ENCODE data around the gene SEC31B.

The SEC31B gene, protein sequence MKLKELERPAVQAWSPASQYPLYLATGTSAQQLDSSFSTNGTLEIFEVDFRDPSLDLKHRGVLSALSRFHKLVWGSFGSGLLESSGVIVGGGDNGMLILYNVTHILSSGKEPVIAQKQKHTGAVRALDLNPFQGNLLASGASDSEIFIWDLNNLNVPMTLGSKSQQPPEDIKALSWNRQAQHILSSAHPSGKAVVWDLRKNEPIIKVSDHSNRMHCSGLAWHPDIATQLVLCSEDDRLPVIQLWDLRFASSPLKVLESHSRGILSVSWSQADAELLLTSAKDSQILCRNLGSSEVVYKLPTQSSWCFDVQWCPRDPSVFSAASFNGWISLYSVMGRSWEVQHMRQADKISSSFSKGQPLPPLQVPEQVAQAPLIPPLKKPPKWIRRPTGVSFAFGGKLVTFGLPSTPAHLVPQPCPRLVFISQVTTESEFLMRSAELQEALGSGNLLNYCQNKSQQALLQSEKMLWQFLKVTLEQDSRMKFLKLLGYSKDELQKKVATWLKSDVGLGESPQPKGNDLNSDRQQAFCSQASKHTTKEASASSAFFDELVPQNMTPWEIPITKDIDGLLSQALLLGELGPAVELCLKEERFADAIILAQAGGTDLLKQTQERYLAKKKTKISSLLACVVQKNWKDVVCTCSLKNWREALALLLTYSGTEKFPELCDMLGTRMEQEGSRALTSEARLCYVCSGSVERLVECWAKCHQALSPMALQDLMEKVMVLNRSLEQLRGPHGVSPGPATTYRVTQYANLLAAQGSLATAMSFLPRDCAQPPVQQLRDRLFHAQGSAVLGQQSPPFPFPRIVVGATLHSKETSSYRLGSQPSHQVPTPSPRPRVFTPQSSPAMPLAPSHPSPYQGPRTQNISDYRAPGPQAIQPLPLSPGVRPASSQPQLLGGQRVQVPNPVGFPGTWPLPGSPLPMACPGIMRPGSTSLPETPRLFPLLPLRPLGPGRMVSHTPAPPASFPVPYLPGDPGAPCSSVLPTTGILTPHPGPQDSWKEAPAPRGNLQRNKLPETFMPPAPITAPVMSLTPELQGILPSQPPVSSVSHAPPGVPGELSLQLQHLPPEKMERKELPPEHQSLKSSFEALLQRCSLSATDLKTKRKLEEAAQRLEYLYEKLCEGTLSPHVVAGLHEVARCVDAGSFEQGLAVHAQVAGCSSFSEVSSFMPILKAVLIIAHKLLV
- 0.75 to 8.9 (median 4.3) reads per million in 18 experiments for total RNA-seq

DNA sequence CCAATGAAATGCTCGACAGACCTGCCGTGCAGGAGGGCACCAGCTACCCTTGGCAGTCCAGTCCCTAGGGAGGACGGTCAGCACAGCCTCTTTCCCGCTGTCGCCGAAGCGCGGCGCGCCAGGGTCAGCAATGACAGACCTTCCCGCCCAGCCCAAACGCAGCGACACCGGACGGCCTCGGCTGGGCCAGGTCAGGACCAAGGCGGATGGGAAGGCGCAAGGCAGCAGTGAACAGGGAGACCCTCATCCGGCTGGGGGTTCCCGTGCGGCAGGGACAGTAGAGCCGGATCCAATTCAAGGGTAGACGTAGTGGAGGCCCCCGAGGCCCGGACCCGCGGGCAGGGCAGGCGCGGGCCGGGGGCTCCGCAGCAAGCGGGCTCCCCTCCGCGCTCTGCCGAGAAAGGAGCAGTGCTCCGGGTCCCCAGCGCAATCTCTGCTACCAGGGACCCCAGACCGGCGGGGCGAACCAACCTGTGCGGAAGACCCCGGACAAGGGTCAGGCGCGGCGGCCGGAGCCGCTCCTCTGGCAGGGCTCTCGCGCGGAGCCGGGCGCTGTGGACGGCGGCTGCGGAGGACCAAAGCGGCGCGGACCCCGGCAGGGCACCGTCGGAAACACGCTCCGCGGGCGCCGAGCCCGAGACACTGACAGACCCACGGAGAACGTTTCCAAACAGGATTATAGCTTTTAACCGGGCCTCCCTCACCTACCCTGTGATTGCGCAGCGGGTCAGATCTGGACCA is at the start of gene SEC31B:
SEC31B (minus strand) TSS at position 551 of the 741 bp plus-strand sequence. CDS start 2,909 bp downstream, outside the sequence.
- DNase-seq, result no peak

DNA sequence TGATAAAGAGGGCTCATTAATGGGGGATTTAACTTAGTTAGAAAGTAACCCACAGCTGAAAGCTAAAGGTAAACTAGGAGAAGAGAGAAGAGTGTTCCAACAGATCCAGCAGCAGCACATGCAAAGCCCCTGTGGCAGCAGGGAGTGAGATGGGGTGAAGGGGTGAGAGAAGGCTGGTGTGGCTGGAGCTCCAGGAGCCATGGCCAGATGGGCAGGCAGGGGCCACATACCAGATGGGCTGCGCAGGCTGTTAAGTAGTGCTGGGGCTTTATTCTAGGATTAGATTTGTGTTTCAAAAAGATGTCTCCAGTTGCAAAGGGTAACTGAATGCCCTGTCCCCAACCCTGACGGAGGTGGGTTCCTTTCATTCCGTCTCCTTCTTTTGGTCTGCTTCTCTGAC is 49.3 kb upstream of the SEC31B start:
- DNase-seq, result no peak

DNA sequence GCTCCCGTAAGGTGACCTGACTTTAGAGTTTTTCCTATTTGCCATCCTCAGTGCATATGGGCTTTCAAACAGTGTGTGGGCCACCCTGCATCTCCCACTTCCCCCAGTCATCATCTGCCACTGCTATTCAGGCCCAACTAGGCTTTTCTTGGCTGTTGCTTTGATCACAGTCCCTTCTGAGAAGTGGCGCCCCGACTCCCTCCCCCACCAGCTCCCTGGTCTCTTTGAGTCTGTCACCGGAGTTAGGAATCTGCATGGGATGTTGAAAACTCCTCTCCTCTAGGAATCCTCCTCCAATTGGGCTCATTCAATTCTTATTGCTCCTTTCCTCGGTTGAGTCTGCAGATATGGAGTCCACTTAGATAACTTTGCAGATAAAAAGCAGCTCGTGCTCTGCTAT is 48.2 kb upstream of the SEC31B start:
- no peak for DNase-seq

DNA sequence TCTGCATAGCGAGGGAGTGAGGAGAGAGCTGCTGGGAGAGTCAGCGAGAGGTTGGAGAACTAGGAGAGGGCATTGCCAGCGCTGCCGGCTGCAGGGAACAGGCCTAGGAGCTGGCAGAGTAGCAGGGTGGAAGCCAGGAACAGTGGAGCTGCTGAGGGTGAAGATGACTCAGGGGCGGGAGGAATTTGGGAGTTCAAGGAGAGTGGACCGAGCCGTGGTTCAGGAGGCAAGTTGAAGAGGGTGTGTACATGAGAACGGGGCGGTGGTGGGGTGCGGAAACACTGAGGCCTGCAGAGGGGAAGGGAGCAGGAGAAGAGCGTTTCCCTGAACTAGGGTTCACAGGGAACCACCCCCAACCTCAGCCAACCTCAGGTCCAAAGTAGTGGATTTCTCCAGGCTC is 47.6 kb upstream of the SEC31B start:
- DNase-seq, result no peak

DNA sequence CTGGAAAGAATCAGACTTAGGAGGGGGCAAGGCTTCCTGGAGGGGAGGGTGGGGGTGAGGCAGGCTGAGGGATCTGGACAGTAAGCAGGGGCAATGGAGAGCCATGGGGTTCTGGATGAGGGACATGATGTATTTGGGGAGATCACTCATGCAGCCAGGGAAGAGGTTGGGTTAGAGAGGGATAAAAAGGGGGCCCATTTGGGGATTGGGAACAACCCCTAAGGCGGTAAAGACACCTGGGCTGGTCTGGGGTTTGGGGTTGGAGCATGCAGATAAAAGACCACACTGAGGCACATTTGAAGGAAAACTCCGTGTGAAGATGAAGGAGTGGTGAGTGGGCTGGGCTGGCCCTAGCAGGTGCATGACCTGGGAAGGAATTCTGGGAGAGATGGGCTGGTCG is 46.9 kb upstream of the SEC31B start:
- no peak for DNase-seq

DNA sequence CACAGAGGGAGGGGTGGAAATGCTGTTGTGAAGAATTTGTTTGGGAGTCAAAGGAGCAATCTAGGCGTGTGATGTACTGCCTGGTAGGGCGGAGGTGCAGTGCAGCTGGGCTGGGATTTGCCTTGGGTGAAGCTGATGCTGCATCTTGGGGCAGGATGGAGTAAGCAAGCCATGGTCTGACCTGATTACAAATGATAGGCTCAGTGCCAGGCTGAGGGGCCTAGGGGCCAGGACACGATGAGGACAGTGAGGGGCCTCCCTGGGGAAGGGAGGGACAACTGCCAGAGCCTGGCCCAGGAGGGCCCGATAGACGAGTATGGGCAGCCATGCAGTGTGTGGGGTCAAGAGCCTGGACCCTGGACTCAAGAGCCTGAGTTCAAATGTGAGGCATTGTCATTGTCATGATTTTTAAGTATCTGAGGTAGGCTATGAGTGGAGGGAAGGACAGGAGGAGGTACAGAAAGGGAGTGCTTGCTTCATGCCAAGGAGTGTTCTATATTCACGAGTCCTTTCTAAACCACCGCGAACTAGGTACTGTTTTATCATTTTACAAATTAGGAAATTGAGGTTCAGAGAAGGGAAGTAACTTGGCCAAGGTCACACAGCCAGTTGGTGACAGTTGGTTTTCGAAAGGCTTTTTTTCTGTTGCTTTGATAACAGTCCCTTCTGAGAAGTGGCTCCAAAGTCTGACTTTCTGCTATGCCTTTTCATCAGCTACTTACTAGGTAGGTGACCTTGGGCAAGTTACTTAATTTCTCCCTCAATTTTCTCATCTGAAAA is 45.7 kb upstream of the SEC31B start:
- no peak for DNase-seq

DNA sequence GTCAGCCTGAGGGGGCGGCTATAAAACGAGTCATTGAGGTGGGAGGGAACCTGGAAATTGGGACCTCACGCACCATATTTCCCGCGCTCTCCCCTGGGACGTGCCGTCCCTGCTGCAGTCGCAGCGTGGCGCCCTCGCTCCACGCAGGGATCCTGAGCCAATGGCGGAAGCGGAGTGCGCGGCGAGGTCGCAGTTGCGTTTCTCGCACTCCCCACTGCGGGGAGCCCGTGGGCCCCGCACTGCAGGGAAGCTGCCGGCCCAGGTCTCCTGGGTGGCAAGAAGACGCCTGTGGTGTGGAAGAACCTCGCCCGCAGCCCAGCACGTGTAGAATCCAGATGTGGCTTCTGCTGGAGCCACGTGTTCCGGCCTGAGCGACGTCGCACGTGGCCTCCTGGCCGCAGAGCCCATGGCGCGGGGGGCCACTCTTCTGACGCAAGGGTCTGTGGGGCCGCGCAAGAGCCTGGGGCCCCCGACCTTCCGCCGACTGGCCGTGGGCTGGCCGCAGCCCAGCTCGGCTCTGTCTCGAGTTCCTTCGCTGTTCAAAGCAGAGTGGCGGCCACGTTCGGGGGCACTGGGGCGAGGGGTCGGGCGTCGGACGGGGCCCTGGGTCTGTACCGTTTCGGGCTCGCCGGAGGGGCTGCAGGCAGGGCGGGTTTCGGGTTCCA is 42.5 kb upstream of the SEC31B start:
- DNase-seq, result peak; percentile 80 to 86

DNA sequence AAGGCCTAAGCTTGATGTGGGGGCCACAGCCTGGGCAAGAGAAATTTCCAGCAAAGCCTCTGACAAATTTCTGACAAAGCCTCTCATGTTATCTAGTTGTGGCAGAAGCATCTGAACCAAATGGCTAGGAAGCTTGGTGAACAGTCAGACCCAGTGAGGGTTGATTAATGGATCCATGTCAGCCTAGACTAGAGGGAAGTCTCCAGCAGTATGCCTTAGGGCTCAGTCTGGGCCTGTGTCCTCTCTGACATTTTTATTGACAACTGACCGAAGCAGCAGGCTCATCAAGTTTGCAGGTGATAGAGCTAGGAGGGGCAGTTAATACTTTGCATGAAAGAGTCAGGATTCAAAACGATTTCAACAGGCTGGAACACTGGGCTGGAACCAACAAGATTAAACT is 41.3 kb upstream of the SEC31B start:
- DNase-seq, result no peak

DNA sequence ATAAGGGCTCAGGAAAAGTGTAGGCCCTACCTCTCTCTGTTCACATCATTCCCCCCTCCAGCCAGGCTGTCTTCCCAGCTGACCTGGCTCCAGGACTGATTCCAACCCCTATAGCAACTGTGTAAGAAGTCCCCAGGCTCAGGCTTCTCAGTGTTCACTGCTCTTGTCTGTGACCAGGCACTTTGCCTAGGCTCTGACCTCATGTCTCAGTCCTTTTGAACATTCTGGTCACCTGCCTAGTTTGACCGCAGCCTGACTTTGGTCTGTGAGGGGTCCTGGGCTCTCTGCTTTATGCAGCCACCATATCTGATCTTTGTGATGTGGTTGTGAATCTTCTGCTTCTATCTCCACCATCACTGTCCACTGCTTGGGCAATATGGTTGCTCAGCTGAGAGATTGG is 40.6 kb upstream of the SEC31B start:
- DNase-seq, result no peak

DNA sequence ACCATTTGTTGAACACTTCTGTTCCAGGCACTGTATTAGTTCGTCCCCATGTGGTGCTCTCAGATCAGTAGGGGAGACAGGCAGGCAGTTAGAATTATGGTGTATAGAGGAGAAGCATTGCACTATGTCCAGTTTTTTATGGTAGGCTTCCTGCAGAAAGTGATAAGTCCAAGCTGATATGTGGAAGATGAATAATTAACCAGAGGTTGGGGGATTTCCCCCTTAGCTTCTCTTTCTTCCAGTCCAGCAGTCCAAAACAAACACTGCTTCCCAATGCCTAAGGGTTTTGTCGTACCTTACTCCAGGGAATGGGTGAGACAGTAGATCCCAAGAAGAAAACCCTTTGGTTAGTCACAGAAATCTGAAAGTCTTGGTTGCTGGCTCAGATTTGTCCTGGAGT is 35.2 kb upstream of the SEC31B start:
- DNase-seq, result no peak

DNA sequence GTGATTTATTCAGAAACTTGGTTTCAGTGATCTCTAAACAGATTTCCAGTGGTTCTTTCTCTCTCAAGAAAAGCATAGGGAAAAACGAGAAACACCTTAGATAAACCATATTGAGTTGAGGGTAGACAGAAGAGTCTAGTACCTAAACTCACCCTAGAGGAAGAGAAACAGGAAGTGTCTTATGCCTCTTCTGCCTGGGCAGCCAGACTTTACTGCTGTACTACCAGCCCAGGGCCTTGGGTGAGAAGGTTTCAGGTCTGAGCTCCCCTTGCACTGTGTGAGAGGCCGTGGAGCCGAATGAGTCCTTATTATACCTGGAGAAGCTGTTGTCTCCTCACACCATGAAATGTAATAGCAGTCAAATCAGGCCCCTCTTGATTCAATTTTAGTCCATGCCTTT is 34.3 kb upstream of the SEC31B start:
- no peak for DNase-seq

DNA sequence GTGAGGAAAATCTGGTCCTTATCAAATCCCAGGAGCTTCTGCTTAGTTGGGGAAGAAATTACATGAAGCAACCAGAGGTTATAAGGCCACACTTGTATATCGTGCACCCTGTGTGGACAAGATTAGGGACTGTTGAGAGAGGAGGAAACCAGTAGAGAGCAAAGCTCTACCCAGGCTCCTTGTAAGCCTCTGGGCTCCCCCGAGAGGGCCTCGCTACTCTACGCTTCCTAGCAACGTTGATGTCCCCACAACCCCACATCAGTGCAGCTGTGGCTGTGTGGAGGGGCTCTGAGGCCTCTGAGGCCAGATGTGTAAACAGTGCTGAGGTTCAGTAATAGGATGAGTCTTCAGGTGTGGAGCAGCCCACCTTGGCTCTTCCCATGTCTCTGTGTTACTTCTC is 32.1 kb upstream of the SEC31B start:
- no peak for DNase-seq

DNA sequence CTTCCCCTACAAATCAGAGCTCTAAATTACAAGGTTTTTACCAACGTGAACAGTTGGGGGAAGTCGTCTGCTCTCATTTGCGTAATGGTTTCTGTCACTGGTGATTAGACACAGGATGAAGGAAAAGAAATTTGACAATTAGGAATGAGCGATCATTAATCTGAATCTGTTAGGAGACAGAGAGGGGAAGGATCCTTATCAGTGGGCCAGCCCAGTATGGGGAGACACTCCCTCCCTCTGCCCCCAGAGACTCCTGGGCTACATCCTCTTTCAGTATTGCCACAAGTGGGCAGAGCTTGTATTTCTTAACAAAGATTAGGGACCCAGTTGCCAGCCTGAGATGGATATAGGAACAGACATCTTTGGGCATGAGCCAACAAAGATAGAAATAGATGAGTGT is 31.5 kb upstream of the SEC31B start:
- peak; percentile 64 to 71 for DNase-seq

DNA sequence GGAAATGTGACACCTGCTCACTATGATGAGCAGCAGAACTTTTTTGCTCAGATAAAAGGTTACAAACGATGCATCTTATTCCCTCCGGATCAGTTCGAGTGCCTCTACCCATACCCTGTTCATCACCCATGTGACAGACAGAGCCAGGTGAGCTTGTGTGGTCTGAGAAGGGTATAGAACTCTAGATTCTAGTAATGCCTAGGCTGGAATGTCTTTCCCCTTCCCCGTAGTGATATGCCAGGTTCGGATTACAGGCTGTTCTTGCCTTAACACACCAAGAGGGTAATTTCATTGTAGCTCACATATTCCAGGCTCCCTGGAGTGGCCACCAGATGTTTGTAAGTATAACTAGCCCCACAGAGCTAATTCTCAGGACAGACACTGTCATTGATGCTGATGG is 25.3 kb upstream of the SEC31B start:
- DNase-seq, result no peak

DNA sequence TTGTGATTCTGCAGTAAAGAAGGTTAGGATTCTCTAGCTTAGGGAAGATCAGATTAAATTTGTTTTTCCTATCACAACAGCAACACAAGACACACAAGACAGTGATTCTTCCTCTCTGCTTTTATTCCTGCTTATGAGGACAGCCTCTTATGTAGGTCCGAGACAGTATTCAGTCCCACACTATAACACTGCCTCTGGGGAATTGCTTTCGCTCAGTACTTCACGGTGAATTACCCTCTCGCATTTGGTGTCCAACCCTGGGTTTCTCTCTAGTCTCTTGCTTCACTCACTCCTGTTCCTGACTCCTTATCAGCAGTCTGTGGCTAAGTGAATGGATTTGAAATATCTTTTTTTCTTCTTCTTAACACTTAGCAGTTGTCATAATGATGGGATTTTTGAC is 17.8 kb upstream of the SEC31B start:
- no peak for DNase-seq

DNA sequence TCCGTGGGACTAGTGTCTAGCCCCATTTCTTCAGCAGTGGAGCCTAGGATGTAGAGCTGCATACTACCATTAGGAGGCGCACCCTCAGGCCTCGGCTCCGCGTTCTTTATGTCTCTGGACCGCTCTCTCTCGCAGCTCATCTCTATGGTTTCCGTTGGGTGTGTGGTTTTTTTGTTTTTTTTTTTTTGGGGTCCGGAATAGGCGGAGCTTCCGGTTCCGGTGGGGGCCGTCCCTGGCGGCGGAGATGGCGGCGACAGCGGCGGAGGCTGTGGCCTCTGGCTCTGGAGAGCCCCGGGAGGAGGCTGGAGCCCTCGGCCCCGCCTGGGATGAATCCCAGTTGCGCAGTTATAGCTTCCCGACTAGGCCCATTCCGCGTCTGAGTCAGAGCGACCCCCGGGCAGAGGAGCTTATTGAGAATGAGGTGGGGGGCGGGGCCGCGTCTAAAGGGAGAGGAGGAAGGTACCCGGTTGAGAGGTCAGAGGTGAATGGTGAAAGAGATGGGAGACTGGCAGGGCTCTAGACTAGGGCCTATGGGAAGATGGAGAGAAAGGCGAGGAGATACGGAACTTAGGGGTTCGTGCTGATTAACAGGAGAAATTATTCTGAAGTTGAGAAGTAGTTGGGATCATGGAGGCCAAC is 16.2 kb upstream of the SEC31B start, which contains the start of gene HIF1AN:
HIF1AN (plus strand) TSS at position 229 of the 639 bp plus-strand sequence; CDS start at position 245, 16 bp downstream.
- DNase-seq, result peak; percentile 96 to 98

DNA sequence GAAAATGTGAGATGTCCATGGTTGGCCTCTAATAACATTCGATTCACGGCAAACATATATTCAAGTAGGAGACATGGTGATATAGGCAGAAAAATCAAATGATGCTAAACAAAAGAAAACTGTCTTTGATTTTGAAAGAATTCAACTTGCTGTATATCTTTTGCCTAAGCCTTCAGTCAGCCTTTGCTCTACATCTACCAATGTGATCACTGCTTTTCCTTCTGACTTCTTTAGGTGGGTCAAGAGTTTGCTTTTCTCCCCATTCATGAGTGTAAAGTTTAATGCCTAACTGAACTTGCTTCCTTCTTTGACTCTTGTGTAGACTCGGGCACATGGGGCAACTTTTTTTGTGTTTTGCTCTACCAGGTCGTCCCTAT is 15.7 kb upstream of the SEC31B start:
- no peak for DNase-seq

DNA sequence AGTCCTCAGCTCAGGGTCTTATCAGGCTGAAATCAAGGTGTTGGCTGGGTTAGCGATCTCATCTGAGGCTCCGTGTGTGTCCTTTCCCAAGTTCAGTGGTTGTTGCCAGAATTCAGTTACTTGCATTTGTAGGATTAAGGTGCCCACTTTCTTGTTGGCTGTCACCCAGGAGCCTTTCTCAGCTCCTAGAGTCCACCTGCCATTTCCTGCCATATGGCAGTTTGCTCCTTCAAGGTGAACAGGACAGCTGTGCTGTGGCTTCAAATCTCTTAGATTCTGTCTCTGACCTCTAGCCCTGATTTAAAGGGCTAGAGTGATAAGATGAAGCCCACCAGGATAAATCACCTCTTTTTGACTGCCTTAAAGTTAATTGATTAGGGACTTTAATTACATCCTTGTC is 15.1 kb upstream of the SEC31B start:
- DNase-seq, result no peak

DNA sequence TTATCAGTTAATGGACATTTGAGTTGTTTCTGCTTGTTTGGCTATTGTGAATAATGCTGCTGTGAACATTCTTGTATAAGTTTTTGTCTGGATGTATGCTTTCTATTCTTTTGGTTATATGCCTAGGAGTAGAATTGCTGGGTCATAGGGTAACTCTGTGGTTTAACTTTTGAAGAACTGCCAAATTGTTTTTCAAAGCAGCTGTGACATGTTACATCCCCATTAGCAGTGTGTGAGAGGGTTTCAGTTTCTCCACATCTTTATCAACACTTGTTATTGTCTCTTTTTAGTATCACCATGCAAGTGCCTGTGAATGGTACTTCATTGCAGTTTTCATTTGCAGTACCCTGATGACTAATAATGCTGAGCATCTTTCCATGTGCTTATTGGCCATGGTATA is 12.1 kb upstream of the SEC31B start:
- DNase-seq, result no peak

Data from inflammatory macrophage (primary cell).